Stimulated activated effector memory CD8-positive, alpha-beta T cell treated with anti-CD3 and anti-CD28 coated beads, Interleukin-12 subunit alpha, Interleukin-12 subunit beta, amount 100 ng/mL, for 72 hours (primary cell): Measurements from ENCODE around the gene HCN3.

Experiments
- ATAC-seq: fragments of 150-1000 bp; cut with Tn5 transposase; 2 replicates; pipeline ENCODE4 v1.10.0; 2021
- DNase-seq, 2 donors: peaks; one replicate each; pipeline ENCODE4 v3.0.0; 2021 to 2022; ENCODE audit warnings: low spot score in 2 of 2
- H3K27ac Mint-ChIP-seq: one replicate; pipeline ENCODE4 v1.8.0; 2022; ENCODE audit warnings: mild to moderate bottlenecking, mixed read lengths
- H3K36me3 Mint-ChIP-seq: one replicate; pipeline ENCODE4 v1.8.0; 2022; ENCODE audit warnings: mild to moderate bottlenecking, mixed read lengths
- H3K4me1 Mint-ChIP-seq: one replicate; pipeline ENCODE4 v1.8.0; 2022; ENCODE audit warnings: mixed read lengths
- H3K4me3 Mint-ChIP-seq: one replicate; pipeline ENCODE4 v1.8.0; 2022; ENCODE audit warnings: mild to moderate bottlenecking, mixed read lengths
- H3K9me3 Mint-ChIP-seq: one replicate; pipeline ENCODE4 v1.8.0; 2022; ENCODE audit warnings: mixed read lengths

Gene HCN3

DNA sequence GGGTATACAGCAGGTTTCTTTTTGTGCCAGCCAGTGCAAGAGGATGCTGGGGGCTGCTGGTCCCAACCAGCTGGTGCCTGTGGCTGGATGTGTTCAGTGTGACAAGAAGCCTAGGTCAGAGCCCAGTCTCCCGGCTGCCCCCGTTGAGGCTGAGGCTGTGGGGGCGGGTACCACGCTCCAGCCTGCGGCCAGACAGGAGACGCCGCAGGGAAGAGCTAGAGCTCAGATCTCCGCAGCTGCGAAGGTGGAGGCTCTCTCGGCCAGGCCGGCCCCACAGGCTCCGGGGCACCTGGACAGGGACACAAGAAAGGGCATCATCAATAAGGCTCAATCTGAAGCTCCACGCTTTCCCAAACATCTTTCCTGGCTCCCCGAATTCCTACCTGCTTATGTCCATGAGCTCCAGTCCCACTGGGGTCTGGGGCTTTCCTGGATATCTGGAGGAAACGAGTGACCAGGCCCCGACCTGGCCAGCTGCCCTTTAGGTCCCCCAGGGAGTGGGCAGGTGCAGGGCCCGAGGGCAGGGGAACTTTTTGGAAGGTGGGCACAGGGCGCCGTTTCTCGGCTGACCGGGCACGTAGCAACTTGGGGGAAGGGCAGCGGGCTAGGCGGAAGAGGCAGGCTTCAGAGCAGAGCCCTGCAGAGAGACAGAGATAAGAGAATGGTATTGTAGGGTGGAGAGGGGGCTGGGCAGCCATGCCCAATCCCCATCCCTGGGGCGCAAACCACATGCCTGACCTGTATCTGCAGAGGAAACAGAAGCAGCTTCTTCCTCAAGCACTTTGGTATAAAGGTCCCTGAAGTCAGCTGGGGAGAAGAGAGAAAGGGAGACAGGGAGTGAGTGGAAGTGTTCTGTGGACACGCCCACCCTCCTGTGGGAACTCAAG is 29.4 kb upstream of the HCN3 start:
- H3K9me3 Mint-ChIP-seq: no peaks in the 10 kb centered on the region
- H3K4me3 Mint-ChIP-seq: no peak overlapping the region
- peaks cover 42% of the 10 kb centered on the region for H3K4me1 Mint-ChIP-seq
- H3K36me3 Mint-ChIP-seq: peaks cover 30% of the 10 kb centered on the region
- ATAC-seq (no peak), DNase-seq (no peak)
- H3K27ac Mint-ChIP-seq: no peak overlapping the region

DNA sequence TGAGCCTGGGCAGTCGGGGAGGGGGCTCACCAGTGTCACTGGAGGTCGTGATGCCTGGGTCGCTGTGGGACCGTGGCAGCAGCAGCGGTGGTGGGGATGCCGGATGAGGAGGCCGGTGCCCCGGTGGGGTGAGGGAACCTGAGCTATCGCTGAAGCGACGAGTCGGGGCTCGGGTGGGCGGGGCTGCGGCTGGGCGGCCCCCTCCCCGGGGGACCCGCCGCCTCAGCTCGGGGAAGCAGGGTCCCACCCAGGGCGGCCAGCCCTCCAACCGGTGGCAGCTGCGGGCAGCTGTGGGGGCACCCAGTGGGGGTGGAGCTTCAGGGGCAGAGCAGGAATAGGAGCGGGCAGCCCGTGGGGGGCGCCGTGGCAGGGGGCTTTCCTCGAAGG is 27.0 kb upstream of the HCN3 start:
- peak overlapping the region; percentile 85 for H3K27ac Mint-ChIP-seq

DNA sequence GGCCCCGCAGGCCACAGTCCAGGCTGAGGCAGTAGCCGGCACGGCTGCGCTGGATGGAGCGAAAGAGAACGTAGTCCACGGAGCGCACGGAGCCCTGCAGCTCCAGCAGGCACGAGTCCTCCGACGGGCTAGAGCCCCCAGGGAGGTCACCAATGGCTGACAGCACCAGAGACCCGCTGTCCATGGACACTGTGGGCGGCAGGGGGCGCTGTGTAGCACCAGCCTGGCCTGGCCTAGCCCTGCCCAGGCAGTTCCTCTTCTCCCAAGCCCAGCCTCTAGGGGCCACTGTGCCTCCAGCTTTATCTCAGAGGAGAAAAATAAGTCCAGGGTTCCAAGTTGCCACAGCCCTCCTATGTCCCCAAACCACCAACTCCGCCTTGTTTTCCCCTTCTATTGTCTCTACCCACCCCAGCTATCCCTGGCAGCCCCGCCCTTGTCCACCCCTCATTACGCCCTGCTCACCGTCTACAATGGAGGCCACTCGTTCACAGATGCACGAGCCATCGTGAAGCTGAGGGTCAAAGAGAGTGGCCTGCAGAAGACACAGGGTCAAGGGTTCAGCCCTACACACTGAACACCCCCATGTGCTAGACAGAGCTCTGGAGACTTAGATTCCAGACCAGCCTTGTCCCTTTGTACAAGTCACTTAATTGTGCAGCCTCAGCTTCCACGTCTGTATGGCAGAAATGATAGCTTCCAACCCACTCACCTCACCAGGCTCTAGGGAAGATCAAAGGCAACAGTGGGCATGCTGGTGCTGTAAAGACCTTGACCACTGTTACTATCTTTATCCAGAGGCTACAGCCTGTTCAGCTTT is 26.4 kb upstream of the HCN3 start:
- Mint-ChIP-seq H3K4me1 (peaks cover 43% of the 10 kb centered on the region), H3K9me3 (no peaks in the 10 kb centered on the region), H3K27ac (peak overlapping the region; percentile 85), H3K36me3 (peaks cover 16% of the 10 kb centered on the region), H3K4me3 (peak overlapping the region; percentile 67)
- peak; percentile 98 to 99 for DNase-seq
- ATAC-seq: peak; percentile 95

More for the DNA sequence above, 27.0 kb upstream of the HCN3 start:
- peak overlapping the region; percentile 67 for H3K4me3 Mint-ChIP-seq
- no peaks in the 10 kb centered on the region for H3K9me3 Mint-ChIP-seq
- DNase-seq (no peak), ATAC-seq (peak; percentile 7)
- H3K36me3 Mint-ChIP-seq: peaks cover 20% of the 10 kb centered on the region
- H3K4me1 Mint-ChIP-seq: peaks cover 43% of the 10 kb centered on the region

DNA sequence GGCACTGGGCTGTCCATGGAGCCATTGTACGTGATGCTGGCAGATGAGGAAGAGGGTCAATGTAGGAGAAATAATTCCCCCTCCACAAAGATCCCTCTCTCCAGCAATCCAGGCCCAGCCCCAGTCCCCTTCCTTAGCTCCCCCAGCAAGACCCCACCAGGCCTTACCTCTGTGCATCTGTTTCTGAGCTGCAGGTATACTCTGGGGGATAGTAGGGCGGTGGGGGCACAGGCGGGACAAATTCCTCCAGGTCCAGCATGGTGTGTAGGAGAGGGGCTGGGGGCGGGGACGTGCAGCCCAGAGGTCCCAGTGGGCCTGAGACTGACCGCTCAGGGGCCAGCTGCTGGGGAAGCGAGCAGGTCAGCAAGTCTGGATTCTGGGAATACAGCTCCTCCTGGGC is 25.7 kb upstream of the HCN3 start:
- DNase-seq (no peak), ATAC-seq (no peak)
- peaks cover 16% of the 10 kb centered on the region for H3K36me3 Mint-ChIP-seq
- H3K4me3 Mint-ChIP-seq: no peak overlapping the region
- peaks cover 45% of the 10 kb centered on the region for H3K4me1 Mint-ChIP-seq
- no peak overlapping the region for H3K27ac Mint-ChIP-seq
- H3K9me3 Mint-ChIP-seq: no peaks in the 10 kb centered on the region

DNA sequence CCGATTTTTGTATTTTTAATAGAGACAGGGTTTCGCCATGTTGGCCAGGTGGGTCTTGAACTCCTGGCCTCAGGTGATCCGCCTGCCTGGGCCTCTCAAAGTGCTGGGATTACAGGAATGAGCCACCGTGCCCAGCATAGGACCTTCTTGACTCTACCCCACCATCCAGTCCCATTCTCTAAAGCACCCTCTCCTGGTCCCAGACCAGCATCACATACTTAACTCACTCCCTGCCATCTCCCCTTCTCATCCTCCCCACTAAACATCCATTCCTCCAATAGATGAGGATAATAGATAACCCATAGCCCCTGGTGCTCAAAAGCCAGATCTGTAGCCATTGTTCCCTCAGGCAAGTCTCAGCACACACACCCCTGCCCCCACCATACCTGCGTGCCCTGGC is 24.1 kb upstream of the HCN3 start:
- no peak for DNase-seq
- H3K36me3 Mint-ChIP-seq: peaks cover 29% of the 10 kb centered on the region
- H3K9me3 Mint-ChIP-seq: no peaks in the 10 kb centered on the region
- peak overlapping the region; percentile 73 for H3K27ac Mint-ChIP-seq
- H3K4me1 Mint-ChIP-seq: peaks cover 56% of the 10 kb centered on the region
- peak overlapping the region; percentile 78 for H3K4me3 Mint-ChIP-seq
- ATAC-seq: no peak

DNA sequence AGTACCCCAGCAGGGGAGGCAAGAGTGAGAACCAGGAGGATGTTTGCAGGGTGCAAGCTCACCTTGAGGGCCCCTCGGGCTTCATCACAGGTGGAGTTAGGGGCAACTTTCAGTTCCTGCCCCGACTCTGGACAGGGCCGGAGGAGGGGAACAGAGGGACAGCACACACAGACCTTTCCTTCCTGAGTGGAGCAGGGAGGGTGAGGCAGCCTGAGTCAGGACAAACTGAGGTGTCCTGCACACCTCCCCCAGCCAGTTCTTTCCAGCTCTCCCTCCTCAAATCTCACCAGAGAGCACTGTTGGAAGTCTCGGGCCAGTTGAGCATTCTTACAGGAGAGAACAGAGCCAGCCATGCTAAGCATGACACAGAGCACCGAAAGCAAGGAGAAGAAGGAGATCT is 23.5 kb upstream of the HCN3 start:
- peak overlapping the region; percentile 78 for H3K4me3 Mint-ChIP-seq
- peak overlapping the region; percentile 73 for H3K27ac Mint-ChIP-seq
- DNase-seq (no peak), ATAC-seq (no peak)
- H3K36me3 Mint-ChIP-seq: peaks cover 35% of the 10 kb centered on the region
- no peaks in the 10 kb centered on the region for H3K9me3 Mint-ChIP-seq
- H3K4me1 Mint-ChIP-seq: peaks cover 56% of the 10 kb centered on the region

DNA sequence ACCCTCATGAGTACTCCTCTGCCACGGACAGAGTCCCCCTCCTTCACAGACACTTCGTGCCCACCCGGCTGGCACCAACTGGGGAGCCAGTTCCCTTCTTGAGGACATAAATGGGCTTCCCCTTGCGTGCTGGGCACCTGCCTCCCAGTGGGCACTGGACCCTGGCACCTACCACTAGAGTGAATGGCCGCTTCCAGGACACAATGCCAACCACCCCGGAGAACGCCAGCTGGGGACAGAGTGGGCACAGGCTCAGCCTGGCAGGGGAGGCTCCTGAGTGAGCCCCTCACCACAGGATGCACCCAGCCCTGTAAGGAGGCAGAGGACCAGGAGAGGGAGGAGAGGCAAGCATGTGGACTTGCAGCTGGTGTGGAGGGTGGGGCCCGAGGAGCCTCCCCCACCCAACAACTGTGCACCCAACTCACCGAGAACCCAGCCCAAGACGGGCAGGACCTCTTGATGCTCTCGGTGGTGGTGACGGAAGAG is 23.0 kb upstream of the HCN3 start:
- H3K27ac Mint-ChIP-seq: peak overlapping the region; percentile 73
- no peaks in the 10 kb centered on the region for H3K9me3 Mint-ChIP-seq
- peak overlapping the region; percentile 78 for H3K4me3 Mint-ChIP-seq
- DNase-seq (no peak), ATAC-seq (no peak)
- H3K36me3 Mint-ChIP-seq: peaks cover 39% of the 10 kb centered on the region
- H3K4me1 Mint-ChIP-seq: peaks cover 56% of the 10 kb centered on the region

DNA sequence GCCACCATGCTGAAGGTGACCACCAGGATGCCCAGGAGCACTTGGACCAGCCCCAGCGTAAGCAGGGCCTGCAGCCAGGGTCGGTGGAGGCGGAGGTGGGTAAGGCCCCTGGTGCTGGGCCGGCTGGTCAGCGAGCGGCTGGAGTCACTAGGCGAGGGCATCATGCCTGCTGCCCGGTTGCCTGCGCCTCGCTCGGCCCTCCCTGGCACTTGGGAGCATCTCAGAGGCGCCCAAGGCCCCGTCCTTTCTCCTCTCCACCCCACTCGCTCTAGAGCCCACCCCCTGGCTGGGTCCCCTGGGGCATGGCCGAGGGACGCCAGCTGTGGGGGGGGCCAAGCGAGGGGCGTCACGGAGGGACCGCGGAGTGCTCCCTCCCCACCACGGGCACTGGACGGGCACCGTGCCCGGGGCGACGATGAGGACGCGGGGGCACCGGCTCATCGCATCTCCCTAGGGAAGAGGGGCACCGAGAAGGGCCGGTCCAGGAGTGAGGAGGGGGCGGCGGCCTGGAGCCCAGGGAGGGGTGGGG is 22.5 kb upstream of the HCN3 start:
- H3K27ac Mint-ChIP-seq: peak overlapping the region; percentile 73
- no peak for DNase-seq
- peak overlapping the region; percentile 78 for H3K4me3 Mint-ChIP-seq
- H3K9me3 Mint-ChIP-seq: no peaks in the 10 kb centered on the region
- H3K36me3 Mint-ChIP-seq: peaks cover 44% of the 10 kb centered on the region
- peaks cover 56% of the 10 kb centered on the region for H3K4me1 Mint-ChIP-seq
- ATAC-seq: no peak

DNA sequence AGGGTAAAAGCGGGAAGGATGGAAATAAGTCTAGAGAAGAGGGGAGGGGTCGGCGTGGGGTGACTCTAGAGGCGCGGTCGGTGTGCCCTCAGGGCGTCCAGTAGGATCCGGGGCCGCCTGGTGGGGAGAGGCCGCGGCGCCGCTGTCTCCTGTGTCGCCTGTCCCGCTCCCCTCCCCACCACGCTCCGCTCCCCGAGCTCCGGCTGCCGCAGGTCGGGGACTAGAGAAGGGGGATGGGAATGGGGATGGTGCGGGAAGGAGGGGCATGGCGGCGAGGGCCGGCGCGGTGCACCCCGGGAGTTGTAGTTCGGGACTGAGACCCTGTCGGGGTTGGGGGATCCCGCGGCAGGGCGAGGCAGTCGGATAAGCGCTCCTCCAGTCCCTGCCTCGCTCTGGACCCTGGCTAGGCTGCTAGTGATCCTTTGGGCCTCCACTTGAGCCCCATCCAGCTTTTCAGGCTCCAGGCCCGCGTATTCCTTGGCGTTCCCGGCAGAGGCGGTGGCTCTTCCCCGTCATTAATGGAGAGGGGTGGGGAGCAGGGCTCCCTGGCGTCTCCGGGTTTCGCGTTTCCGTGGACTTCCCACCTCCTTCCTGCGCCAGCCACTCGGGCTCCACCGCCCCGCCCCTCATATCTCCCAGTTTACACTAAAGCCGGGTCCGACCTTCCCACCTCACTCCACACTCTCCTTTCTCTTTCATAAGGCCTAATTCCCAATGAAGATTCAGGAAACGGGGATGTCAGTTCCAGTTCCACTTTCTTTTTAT is 21.8 kb upstream of the HCN3 start, which contains the start of gene ENTREP3:
TSS of gene ENTREP3 (minus strand) at position 241 of the 765 bp plus-strand sequence. CDS start 606 bp downstream, outside the sequence.
- ATAC-seq: peak; percentile 77
- Mint-ChIP-seq H3K27ac (peak within 1 kb of the TSS; percentile 73), H3K9me3 (no peaks in the 10 kb centered on the region), H3K36me3 (peaks cover 51% of the 10 kb centered on the region), H3K4me1 (peaks cover 56% of the 10 kb centered on the region), H3K4me3 (peak within 1 kb of the TSS; percentile 78)
- peak; percentile 66 to 86 for DNase-seq

DNA sequence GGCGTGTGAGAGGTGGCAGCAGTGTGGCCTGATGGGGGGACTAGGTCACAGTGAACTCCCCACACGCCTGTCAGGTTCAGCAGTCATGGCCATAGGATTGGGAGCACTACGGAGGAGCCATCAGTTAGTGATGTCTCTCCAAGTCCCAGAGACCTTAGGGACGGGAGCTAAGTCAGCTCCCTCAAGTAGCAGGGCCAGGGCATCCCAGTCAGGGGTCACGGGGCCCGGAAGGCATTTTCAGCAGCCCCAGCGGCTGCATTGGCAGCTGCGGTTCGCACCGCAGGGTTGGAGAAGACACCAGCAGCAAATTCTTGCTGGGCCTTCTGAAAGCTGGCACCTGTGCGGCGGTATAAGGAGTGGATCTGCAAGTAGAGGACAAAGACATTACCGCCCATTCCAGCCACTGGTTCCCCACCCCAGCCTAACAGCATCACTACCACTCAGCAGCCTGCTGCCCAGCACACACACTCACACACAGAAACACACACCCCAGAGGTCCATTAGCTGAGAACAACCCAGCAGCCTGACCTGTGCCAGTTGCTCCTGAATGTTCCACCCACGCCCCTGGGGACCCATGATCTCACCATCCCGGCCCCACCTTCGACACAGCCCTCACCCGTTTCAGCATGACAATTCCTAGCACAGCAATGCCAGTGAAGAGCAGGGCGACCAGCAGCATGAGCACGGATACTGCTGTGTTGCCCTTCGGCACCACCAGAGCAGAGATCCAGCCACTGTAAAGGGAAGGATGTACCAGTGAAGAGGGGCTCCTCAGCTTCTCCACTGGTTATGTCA is 21.0 kb upstream of the HCN3 start:
- Mint-ChIP-seq H3K9me3 (no peaks in the 10 kb centered on the region), H3K36me3 (peaks cover 55% of the 10 kb centered on the region), H3K4me1 (peaks cover 57% of the 10 kb centered on the region), H3K4me3 (peak overlapping the region; percentile 78), H3K27ac (peak overlapping the region; percentile 73)
- DNase-seq: no peak
- ATAC-seq: no peak

DNA sequence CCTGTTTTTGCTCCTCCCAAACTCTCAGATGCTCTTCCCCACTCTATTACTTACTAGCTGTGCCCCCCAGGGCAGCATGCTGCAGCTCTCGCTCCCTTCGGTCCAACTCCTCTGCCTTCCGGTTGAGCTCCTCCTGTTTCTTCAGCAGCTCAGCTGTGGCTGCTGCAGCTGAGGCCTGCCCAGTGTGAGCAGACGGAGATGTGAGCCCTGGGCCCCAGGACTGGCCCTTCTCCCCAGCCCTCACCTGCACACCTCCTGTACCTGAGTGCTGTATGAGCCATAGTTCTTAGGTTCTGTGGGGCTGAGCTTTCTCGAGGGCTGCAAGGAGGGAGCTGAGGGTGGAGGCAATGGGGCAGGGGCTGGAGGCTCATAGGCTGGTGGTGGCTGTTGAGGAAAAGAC is 17.0 kb upstream of the HCN3 start:
- ATAC-seq (no peak), DNase-seq (no peak)
- Mint-ChIP-seq H3K4me1 (peaks cover 61% of the 10 kb centered on the region), H3K27ac (peak overlapping the region; percentile 97), H3K9me3 (no peaks in the 10 kb centered on the region), H3K36me3 (peaks cover 96% of the 10 kb centered on the region), H3K4me3 (peak overlapping the region; percentile 99)

DNA sequence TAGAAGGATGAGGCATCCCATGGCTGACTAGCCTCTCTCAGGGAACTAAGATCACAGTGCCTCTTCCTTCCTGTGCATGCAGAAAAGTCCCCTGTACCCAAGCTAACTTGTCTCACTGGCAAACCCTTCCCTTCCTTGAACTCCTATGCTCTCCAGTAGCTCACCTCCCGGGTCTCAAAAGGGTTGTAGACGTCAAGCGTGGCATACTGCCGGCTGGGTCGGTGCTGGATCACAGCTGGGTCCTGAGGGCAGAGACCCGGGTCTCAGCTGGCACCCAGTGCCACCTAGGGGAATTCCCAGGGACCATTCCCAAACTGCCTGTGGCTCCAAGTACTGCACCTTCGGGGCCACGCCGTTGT is 15.8 kb upstream of the HCN3 start:
- peak; percentile 33 for ATAC-seq
- Mint-ChIP-seq H3K4me1 (peaks cover 49% of the 10 kb centered on the region), H3K4me3 (peak overlapping the region; percentile 99), H3K36me3 (peaks cover 99% of the 10 kb centered on the region), H3K27ac (peak overlapping the region; percentile 97), H3K9me3 (no peaks in the 10 kb centered on the region)
- no peak for DNase-seq

DNA sequence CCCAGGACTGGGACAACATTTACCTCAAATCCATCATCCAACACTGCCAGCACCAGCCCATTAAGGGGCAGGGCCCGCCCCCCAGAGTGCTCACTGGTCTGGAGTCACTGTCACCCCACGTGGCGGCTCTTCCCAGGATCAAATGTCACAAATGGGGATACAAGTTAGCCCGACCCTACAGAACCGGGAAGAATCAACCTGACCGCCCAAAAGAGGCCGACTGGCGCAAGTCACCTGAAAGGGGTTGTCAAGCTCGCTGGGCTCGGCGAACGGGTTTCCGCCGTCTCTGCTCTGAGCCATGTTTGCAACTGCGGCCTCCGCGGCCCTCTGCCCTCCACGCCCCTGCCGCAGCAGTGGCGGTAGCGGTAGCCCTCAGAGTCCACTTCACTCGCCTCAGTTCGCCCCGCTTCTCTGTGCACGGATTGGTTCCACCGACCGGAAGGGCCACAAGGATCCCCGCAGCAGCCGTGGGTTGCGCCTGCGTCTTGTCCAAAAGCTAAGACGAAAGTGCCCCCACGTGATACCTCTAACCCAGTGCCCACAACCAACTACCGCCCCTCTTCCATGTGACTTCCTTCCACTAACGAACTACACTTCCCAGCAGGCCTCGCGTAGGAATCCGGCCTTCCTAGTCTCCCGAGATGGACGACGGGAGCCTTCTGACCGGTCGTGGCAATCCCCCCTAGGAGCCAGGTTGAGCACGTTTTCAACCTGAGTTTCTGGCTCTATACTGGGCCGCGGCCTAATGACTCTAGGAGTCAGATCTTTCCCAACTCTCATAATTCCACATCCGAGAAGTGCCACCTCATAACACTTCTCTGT is 15.2 kb upstream of the HCN3 start, which contains the start of gene SCAMP3:
TSS of gene SCAMP3 (minus strand) at position 509 of the 822 bp plus-strand sequence. CDS start at position 300, 209 bp downstream.
- Mint-ChIP-seq H3K4me1 (peaks cover 43% of the 10 kb centered on the region), H3K9me3 (no peaks in the 10 kb centered on the region), H3K36me3 (peaks cover 100% of the 10 kb centered on the region), H3K27ac (peak within 1 kb of the TSS; percentile 97), H3K4me3 (peak within 1 kb of the TSS; percentile 99)
- ATAC-seq (peak; percentile 96), DNase-seq (peak; percentile 65 to 94)
